HG03558 (cell line): ENCODE measurements around the gene PAH.

ENCODE experiments used
- ATAC-seq: cut with Tn5 transposase; IDR thresholded peaks from one replicate; pipeline ENCODE4 v1.9.1; 2021; ENCODE audit warnings: moderate number of reproducible peaks; ENCODE audit not compliant: unreplicated experiment; ENCODE audit errors: extremely low read depth

PAH gene

DNA sequence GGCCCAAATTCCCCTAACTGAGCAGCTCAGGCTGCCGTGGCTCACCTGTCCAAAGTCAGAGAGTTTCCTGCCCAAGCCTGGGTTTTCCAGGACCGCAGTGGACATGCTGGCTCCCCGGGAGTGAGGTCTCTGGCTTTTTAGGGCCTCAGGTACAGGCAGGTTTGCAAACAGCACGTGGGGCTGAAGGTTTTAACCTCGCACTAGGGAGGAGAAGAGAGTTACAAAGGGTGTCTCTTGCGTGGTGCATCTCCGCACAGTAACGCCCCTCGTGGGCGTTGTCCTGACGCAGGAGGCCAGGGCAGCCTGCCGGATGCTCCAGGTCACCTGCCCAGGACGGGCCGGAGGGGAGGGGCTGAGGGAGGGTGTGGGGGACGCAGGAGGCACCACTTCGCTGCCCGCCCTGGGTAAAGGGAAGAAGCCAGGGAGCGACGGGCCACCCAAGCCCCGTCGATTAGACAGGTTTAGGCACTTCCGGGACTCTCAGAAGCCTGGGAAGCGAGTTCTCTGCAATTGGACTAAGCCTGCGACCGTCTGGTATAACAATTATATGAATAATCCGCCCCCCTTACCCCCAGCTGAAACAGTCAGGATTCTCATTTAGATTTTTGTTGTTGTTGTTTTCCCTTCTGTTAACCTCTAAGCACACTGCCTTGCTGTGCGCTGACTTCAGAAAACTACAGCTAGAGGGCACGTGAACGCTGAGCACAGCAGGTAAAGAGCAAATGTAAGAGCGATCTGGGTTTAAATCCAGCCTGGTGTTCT is at the start of gene PAH:
PAH (minus strand) TSS at position 219 of the 762 bp plus-strand sequence; CDS start at position 105, 114 bp downstream.
- ATAC-seq: no peak

DNA sequence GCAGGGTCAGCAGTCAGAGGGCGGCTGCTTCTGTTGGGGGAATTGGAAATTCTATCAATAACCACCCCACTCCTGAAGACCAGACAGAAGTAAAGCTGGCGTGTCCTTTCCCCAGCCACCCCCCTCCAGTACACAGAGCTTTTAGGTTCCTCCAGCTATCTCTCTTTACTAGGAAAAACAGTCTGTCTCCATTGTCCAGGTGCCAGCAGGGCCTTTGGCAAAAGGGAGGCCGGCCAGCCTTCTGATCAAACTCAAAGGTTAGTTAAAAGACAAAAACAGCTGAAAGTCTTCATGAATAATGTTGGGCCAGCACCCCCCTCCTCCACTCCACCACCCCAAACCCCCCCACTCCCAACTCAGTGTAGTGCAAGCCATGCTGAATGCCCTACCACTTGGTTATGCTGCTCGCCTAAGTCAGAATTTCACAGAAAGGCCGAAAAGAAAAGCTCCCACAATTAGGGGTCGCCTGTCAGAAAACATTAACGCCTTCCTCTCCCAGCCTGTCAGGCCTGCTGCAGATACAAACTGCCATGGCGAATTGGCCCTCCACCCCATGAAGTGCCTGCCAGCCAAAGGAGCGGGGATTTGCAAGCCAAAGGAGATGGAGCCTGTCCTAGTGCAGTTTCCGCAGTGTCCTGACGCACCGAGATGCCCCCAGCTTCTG is 49.3 kb upstream of the PAH start:
- ATAC-seq: no peak

DNA sequence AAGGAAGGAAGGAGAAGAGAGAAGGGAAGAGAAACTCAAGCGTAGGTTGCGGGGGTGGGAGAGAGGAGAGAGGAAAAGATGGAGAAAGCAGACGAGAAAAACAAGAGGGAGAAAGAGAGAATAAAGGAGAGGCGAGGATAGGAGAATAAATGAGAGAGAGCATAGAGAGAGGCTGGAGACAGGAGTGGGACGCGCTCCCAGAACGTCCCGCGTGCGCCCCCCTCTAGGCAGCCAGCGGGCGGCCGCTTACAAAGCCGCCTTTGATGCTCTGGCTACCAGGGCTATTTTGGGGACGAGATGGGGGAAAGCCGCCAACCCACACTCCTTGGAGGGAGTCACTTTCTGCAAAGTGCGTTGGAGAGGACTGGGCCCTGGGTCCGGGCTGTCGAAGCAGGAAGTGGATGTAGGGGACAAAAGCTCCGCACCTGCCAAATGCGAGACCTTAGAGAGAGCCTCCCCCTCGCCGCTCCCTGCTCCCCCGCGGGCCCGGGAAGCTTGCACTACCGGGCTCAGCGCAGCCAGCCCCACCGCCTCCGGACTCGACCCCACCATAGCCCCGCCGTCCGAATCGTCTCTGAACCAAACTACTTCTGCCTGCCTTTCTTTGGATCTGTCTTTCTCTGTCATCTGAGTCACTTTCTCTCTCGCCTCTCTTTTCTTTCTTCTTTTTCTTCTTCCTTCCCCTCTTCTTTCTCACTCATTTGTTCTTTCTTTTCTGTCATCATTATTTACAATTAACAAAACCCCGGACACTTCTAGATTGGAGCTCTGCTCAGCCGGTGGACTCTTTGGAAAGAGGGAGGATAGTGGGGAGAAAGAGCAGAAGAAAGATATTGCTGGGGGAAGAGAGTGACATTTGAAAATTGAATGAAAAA is 48.5 kb upstream of the PAH start:
- no peak for ATAC-seq

- ATAC-seq: no peak
These were observed 47.8 kb upstream of the PAH start for GRCh38 chr12:102964872-102965271.

- no peak for ATAC-seq
These were observed 46.8 kb upstream of the PAH start for GRCh38 chr12:102963796-102964195.

DNA sequence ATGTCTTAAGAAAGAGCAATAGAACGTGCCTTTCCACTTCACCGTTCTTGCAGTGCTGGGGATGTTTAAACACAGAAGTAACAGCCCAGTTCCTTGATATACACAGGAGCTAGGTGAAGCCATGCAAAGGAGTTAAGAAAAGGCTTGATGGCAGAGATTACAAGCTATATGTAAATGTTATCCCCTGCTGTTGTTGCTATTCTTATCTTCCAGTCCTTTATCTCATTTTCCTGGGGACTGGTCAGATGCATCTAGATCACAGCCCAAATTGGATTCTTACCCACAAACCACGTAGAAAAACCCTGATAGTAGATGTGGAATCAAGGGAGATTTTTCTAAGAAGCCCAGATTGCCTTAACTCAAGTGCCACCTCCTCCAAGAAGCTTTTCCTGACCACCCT is 45.9 kb upstream of the PAH start:
- ATAC-seq: no peak

GRCh38 chr12:102962532-102962931 is 45.5 kb upstream of the PAH start:
- ATAC-seq: no peak

GRCh38 chr12:102961466-102961855 is 44.4 kb upstream of the PAH start:
- ATAC-seq: no peak

- no peak for ATAC-seq
These were observed 43.9 kb upstream of the PAH start for GRCh38 chr12:102960766-102961465.

- ATAC-seq: no peak
These were observed 42.3 kb upstream of the PAH start for GRCh38 chr12:102959391-102959790.

DNA sequence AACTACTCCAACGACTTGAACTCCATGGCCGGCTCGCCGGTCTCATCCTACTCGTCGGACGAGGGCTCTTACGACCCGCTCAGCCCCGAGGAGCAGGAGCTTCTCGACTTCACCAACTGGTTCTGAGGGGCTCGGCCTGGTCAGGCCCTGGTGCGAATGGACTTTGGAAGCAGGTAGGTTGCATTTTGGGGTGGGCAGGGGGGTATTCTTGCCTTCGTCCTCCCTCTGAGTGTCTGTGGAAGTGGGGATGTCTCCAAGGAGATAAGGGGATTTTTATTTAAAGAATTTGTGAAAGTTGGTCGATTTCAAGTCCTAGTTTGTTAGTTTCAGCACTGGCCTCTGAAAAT is 41.8 kb upstream of the PAH start:
- ATAC-seq: no peak

DNA sequence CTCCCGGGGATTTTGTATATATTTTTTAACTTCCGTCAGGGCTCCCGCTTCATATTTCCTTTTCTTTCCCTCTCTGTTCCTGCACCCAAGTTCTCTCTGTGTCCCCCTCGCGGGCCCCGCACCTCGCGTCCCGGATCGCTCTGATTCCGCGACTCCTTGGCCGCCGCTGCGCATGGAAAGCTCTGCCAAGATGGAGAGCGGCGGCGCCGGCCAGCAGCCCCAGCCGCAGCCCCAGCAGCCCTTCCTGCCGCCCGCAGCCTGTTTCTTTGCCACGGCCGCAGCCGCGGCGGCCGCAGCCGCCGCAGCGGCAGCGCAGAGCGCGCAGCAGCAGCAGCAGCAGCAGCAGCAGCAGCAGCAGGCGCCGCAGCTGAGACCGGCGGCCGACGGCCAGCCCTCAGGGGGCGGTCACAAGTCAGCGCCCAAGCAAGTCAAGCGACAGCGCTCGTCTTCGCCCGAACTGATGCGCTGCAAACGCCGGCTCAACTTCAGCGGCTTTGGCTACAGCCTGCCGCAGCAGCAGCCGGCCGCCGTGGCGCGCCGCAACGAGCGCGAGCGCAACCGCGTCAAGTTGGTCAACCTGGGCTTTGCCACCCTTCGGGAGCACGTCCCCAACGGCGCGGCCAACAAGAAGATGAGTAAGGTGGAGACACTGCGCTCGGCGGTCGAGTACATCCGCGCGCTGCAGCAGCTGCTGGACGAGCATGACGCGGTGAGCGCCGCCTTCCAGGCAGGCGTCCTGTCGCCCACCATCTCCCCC is 41.2 kb upstream of the PAH start:
- ATAC-seq: peak; percentile 45

- ATAC-seq: no peak
These were observed 40.5 kb upstream of the PAH start, which contains the start of gene ASCL1 for GRCh38 chr12:102957339-102958050. TSS of gene ASCL1 (plus strand) at chr12:102957674. CDS start at chr12:102958245, 571 bp downstream.

- ATAC-seq: no peak
These were observed 39.8 kb upstream of the PAH start for GRCh38 chr12:102956738-102957327.

DNA sequence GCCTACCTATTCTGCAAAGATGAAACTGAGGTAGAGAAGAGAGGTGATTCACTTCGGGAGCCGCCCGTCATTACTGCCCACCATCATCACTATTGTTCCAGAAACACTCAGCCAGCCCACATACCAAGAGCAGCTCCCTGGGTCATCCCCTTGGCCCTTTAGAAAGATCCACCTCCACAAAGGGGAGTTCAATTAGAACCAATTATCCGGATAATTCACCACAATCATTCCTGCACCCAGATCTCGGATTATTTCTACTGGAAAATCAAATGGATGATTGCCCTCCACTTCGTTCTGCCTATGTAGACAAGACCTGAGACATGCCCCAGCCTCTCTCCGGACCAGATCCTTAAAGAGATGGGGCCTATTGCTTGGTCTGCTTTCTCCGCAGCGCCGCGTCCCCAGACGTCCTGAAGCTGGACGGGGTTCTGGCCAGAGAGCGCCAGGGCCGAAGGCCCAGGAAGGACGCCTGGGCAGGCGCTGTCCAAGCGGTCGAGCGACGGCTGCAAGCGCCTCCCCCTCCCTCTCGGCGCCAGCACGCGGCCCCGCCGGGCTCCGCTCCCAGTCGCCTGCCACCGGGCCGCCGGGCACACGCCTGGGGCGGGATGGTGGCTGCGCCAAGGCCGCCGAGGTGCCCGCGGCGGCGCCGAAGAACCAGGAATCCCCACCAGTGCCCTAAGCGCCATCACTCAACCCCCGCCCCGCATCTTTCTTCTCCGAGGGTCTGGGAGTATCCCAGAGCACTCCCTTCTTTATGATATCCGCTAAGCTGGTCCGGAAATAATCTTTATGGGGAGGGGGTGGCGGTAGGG is 39.1 kb upstream of the PAH start:
- ATAC-seq: no peak

DNA sequence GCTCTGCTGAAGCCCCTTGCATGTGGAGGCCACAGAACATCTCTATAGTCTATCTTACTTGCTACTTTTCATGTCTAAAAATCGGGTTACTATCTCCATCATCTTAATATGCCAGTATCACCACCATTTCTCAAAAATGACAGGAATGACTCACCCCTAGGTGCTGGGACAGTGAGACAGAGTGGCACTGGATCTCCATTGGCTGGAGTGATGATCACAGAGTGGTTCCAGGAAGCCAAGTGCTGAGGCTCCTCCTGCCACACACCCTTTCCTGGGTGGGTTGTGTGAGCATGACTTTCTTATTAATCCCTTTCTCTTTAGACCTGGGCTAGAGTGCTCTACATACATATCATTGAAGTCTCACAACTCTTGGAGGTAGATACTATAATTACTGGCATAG is 37.1 kb upstream of the PAH start:
- ATAC-seq: no peak

- no peak for ATAC-seq
These were observed 36.2 kb upstream of the PAH start for GRCh38 chr12:102953221-102953620.

DNA sequence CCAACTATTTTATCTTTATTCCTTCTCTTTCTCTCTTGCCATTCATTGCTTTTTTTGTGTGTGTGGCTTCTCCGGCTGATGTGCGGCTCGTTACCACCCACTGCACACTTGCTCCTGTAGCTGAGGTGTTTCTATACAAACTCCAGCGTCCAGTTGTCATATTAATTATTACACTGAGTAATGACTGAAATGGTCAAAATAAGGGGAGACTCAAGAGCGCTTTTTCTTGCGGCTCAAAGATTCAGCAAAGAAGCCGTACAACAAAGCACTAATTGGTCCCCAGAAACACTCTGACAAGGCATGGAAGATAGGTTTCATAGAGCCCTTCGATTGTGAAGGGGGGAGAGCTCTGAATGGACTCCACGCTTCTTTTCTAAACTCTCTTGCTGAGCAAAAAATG is 34.8 kb upstream of the PAH start:
- ATAC-seq: no peak
